Measurements from ENCODE around the gene FYN.
A peak's percentile ranks its signal among the peaks of the same experiment; 100 is the strongest.
"Not testable (repeated sequence)": the region's sequence is repeated elsewhere in the genome, so short reads cannot be mapped to it uniquely, and the experiment has no call there.

Gene FYN

DNA sequence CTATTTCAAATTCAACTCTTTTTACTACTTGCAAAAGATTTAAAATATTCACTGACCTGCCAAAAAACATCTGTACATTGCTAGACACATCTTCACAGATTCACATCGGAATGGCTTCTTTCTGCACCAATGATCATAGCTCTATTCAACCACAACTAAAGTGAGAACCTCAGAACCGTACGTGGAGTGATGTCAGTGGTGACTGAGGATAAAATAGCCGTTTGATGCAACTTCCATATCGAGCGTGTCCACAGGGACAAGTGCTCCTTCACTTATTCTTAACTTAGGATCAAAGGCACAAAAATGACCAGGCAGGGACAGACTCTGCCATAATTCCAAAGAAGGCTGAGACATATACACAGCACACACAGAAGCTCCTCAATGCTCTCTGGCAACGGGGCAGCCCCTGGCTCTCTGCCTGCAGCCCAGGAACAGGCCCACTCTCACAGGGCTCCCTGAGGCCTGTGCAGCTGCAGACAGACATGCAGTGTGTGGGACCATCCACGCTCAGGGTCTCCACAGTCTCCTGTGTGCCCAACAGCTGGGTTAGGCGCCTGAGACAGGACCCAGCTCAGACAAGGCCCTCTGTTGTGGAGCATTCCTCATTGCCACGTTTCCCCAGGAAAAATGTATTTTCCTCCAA is 22.8 kb downstream of the FYN start:
- no peak for DNase-seq (ENCODE audit: low spot score)

DNA sequence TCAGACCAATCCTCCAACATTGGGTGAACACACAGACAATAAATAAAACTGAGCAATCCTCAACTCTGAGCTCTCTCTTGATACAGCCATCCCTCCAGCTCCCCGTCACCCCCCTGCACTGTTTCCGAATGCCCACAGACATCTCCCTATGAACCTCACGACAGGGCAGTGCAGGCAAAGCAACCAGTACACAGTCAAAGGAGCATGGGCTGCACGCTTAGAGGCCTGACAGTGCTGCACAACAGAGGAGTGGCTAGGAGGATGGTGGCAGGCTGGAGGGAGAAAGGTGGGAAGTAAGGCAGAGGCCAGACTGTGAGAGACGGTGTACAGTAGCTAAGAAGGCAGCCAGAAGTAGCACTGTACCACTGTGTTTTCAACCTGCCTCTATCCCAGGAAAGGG is 24.0 kb downstream of the FYN start:
- DNase-seq (ENCODE audit: low spot score) = no peak

- no peak for DNase-seq (ENCODE audit: low spot score)
Measured at GRCh38 chr6:111848262-111848812, 24.9 kb downstream of the FYN start.

DNA sequence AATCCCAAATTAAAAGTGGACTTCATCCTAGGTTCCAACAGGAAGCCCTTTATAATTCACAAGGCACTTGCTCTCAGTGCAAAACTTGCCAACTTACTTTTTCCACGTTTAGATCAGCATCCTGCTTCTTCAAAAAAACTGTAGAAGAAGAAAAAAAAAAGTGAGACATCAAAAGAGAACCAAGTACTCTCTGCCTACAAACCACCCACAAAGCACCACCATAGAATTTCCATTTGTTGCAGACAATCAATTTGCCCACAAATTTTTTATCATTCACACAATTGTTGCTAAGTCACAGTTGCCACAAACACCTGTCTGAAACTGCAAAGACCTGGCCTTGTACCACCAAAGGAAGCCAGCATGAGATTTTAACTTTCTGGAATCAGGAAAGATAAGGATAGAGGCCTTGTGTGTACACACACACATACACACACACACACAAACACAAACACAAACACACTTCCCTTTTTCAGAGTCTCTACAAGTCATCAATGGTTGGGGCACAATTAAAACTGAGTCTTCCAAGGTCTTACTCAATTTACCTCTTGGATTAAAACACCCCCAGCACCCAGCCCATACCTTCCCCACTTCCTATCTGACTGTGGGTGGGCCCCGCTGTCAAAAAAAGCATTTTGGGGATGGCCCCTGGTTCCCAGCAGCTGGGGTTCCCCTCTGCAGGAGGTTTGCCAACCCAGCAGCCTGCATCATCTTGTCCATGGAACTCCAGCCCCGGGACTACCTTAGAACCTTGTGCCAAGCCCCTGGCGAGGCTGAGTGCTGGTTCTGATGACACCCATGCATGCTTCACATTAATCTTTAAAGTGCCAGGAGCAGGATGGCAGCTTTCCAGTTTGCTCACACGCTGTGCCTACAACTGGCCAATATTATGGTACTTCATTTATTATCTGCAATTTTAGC is 26.5 kb downstream of the FYN start:
- DNase-seq (ENCODE audit: low spot score) = no peak

DNA sequence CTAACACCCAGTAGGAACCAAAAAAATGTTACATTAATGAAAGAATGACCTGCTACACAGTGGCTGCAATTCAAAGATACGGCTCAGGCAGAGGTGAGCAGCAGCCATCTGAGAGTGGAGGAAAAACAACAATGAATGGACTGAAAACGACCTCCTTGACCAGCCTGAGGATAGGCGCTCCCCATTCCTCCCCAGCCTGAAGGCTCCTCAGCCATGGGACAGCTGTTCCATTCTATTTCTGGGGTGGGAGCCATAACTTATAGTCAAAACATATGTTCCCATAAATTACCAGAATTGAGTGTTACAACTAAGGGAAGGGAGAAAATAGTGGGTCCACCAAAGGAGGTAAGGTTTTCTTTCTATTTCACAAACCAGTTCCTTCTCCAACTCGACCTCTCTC is 27.2 kb downstream of the FYN start:
- DNase-seq (ENCODE audit: low spot score) = no peak

- peak; percentile 30 for DNase-seq (ENCODE audit: low spot score)
Measured at GRCh38 chr6:111845441-111845871, 27.8 kb downstream of the FYN start.

DNA sequence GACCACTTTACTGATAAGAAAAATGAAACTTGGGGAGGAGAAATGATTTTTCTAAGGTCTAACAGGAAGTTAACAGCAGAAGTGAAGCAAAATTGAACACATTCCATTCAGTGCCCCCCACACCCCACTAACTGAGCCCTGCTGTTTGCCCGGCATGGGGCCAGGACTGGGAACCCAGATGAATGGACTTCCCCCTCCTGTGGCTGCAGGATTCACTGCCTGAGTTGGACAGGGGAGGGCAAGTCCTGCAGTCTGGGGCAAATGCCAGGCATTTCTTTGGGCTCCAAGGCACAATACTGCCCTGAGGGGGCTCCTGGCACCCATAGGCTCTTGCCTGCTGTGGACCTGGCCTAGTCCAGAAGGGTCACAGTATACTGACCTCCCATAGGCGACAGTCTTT is 28.3 kb downstream of the FYN start:
- no peak for DNase-seq (ENCODE audit: low spot score)

DNA sequence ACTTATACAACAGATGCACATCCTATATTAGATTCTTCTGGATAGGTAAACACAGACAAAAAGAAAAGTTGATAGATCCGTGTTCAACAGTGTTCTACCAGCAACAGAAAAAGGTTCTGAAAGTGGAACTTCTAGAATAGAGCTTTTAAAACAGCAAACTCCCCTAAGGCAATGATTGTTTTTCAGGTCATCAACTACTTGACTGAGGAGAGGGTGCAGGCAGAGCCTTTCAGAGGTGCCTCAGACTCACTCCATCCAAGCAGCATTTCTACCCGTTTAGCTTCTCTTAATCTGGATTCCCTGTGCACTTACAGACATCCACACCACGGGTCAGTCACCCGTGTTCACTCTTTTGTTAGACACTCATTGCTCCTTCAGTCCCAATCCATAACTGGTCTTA is 28.9 kb downstream of the FYN start:
- no peak for DNase-seq (ENCODE audit: low spot score)

DNA sequence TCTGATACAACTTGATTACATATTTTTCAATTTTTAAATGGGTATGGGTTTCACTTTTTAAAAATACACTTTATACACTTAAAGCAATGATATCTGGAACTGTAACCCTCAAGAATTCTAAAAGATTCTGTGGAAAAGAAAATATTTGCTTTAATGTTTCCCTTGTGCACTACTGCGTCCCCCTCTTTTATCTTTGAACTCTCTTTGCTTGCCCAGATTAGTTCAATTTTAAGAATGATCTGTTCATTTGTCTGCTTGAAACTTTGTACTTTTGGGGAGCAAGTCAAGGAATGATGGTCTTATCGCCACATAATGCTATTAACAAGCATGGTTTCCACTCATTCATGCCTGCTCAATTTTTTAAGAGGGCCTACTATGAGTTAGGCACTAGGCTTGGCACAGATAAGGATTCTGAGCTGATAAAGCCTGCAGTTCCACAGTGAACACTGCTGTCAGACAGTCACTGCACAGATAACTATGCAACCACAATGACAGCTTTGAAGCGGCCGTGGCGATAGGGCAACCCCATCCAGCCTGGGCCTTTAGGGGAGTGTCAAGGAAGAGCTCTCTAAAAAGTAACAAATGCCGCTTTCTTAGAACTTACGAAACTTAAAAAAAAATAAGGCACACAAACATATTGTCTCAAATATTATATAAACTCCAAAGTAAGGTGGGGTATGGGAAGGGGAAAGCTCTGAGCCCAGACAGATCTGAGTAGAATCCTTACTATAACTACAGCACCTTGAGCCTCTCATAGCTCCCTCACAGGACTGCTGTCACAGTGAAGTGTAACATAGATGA is 29.7 kb downstream of the FYN start:
- no peak for DNase-seq (ENCODE audit: low spot score)

GRCh38 chr6:111842891-111843290 is 30.4 kb downstream of the FYN start:
- no peak for DNase-seq (ENCODE audit: low spot score)

DNA sequence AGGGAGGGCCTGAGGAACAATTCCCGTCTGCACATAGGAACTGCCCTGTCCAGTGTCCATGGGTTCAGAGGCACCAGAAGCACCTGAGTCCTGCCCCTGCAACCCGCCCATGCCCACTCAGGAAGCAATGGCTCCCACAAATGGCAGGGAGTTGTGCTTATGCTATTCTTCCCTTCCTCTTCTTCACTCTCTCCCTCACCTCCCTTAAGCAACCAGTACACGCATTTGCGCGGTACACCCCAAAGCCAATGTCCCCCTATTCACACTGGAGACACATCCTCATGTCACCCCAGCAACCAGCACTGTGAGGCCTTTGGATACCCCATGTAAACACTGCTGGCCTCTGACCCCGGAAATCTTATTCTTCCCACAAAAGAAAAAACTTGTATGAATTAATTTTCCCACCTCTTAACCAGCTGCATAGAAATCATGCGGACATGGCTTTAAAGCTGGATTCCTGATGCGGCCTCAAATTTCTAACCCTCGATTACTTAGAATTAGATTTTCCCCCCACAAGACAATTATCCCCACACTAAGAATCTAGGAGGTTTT is 30.9 kb downstream of the FYN start:
- DNase-seq (ENCODE audit: low spot score) = no peak

- peak; percentile 38 for DNase-seq (ENCODE audit: low spot score)
Measured at GRCh38 chr6:111841822-111842221, 31.4 kb downstream of the FYN start.

DNA sequence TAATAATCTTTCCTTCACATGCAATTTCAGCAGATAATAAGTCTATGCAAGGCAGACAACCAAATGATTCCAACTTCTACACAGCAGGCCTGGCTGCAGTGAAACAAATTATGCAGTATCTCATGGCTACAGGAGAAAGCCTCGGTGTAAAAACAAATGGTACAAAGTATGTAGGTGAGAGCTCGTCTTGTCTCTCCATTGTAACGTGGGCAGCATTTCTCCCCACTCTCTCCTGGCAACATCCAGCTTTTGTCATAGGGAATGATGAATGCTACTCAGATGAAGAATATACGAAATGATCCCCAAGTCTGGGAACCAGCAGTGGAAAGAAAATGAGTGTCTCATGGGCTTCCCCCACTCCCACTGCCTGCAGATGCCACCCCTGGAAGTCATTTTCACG is 32.4 kb downstream of the FYN start:
- no peak for DNase-seq (ENCODE audit: low spot score)

- no peak for DNase-seq (ENCODE audit: low spot score)
Measured at GRCh38 chr6:111838749-111839484, 34.3 kb downstream of the FYN start.

DNA sequence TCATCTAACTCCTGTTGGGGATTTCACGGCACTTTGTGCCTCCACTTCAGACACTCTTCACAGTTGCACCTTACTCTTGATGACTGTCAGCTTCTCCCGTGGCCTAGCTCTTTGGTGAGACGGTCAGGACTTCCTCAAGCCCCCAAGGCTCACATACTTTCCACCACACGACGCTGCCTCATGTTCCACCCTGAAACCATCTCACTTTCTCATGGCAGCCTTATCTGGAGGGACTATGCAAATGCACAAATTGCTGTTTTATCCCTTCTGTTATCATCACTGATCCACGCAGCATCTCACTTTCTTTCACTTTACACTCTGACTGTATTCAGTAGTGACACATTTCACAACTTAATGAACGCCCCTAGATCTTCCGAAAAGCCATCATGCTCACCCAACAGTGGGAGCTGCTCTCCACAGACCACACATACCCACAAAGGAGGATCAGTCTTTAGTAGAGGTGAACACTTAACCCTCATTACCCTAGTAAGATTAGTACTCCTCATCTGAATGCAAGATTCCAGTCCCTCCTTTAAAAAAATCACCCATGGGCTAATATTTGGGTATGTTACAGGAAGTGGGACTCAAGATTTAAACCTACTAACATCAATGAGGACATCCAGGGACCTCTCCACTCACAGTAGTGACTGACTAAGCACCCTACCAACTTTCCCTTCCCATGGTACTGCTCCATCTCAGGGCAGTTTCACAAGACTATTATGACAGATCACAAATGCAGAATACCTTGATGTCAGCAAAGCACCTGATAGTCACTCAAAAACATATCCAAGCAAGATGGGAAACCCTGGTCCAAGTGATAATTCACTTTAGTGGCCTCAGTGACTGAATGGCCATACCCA is 35.4 kb downstream of the FYN start:
- DNase-seq (ENCODE audit: low spot score) = no peak

DNA sequence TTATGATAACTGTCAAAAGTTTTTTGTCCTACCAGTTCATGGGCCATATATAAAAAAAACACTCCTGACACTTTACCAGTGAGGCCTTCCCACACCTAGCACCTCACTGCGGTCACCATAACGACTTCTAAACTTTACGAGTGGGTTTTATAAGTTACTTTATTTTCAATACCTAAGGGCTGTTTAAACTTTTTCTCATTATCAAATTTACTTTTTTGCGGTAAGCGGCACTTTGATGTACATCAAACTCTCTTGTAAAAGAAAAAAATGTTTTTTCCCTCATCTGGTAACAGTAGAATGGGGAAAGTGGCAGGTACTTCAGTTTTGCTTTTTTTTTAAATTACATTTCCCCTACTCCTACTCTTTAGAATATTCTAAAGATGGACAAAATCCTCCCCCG is 36.2 kb downstream of the FYN start:
- no peak for DNase-seq (ENCODE audit: low spot score)

DNA sequence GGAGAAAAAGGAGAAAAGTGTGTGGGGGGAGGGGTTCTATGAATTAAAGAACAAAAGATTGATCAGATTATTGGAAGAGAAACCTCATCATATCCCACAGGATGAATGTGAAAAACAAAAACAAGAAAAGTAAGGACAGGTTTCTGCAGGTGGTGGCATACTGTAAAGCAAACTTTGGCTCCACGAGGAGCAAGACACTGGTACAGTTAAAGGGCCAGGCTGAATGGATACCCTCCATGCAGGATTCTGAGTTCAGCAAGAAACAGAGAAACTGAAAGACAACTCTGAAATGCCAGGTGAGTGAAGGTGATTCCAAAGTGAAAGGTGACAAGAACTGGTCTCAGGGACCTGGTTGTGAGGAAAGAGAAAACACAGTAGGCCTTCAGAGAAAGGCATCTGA is 37.4 kb downstream of the FYN start:
- DNase-seq (ENCODE audit: low spot score) = no peak

GRCh38 chr6:111835398-111835797 is 37.9 kb downstream of the FYN start:
- not testable (repeated sequence) for DNase-seq (ENCODE audit: low spot score)

GRCh38 chr6:111834356-111834755 is 38.9 kb downstream of the FYN start:
- no peak for DNase-seq (ENCODE audit: low spot score)

GRCh38 chr6:111832833-111833418 is 40.3 kb downstream of the FYN start:
- DNase-seq (ENCODE audit: low spot score) = no peak
